ENCODE data around the gene TMX3.
A peak's percentile ranks its signal among the peaks of the same experiment; 100 is the strongest.

The TMX3 gene

GRCh38 chr18:68705119-68705518 lies 9.8 kb downstream of the TMX3 start:
- DNase-seq, result no peak

- no peak for DNase-seq
These were observed 11.6 kb downstream of the TMX3 start for GRCh38 chr18:68703326-68703725.

GRCh38 chr18:68701353-68701752 lies 13.6 kb downstream of the TMX3 start:
- no peak for DNase-seq

- no peak for DNase-seq
These were observed 15.9 kb downstream of the TMX3 start for GRCh38 chr18:68699043-68699442.

GRCh38 chr18:68696937-68697336 lies 18.0 kb downstream of the TMX3 start:
- DNase-seq, result no peak

- peak; percentile 36 for DNase-seq
These were observed 20.6 kb downstream of the TMX3 start for GRCh38 chr18:68694316-68694715.

GRCh38 chr18:68693091-68693815 lies 21.7 kb downstream of the TMX3 start:
- no peak for DNase-seq

GRCh38 chr18:68679528-68679927 lies 35.4 kb downstream of the TMX3 start:
- no peak for DNase-seq

GRCh38 chr18:68676913-68677312 lies 38.0 kb downstream of the TMX3 start:
- no peak for DNase-seq

- DNase-seq, result no peak
These were observed 47.8 kb downstream of the TMX3 start for GRCh38 chr18:68667121-68667520.

GRCh38 chr18:68666381-68666780 lies 48.5 kb downstream of the TMX3 start:
- DNase-seq, result peak; percentile 40

- DNase-seq, result no peak
These were observed 49.3 kb downstream of the TMX3 start for GRCh38 chr18:68665628-68666027.

GRCh38 chr18:68662754-68663153 lies 52.2 kb downstream of the TMX3 start:
- no peak for DNase-seq

- DNase-seq, result no peak
These were observed 54.3 kb downstream of the TMX3 start for GRCh38 chr18:68660354-68661183.

GRCh38 chr18:68648191-68648590 lies 66.7 kb downstream of the TMX3 start:
- DNase-seq, result no peak

GRCh38 chr18:68642003-68642402 lies 72.9 kb downstream of the TMX3 start:
- no peak for DNase-seq

- no peak for DNase-seq
These were observed 74.0 kb downstream of the TMX3 start for GRCh38 chr18:68640861-68641260.

GRCh38 chr18:68638613-68639012 lies 76.3 kb downstream of the TMX3 start:
- DNase-seq, result no peak

- DNase-seq, result no peak
These were observed 87.1 kb downstream of the TMX3 start for GRCh38 chr18:68627812-68628211.

Measured in femur (tissue), 1 donor.